ENCODE results near the gene SSBP3.

DNA sequence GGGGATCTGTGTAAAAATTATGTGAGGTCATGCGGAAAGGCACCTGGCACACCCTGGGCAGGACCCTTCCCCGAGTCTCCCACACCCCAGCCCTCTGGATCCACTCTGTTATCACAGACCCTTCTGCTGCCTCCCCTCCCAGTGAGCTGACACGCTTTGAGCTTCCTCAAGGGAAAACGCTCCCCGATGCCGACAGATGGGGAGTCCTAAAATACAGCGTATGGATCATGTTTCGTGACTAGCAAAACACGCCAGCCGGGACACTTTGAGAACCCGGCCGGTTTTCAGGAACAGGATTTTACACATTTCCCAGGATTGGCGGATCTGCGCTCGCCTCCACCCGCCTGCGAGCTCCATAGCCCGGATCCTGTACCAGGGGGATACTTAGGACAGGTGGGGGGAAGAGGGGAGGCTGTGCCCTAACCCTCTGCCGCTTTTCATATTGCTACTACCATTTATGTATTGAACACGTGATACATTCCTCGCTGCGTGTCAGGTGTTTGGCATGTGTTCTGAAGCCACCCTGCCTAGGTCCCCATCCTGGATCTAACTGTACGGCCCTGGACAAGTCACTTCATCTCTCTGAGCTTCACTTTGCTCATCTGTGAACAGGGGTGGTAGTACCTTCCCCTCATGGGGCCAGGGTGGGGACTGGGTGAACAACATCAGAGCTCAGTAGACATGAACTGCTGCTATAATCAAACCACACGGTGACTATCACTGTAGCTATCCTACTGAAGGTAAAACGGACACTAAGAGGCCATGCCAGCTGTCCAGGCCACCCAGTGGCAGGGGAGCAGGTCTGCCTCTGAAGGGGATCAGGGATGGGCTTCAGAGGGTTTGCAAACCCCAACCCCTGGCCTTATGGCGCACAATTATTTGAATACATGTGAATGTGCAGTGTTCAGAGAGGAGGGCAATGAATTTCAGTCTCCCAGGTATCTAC, 63.2 kb downstream of the SSBP3 start:
- TF ChIP-seq, protein P1, sequence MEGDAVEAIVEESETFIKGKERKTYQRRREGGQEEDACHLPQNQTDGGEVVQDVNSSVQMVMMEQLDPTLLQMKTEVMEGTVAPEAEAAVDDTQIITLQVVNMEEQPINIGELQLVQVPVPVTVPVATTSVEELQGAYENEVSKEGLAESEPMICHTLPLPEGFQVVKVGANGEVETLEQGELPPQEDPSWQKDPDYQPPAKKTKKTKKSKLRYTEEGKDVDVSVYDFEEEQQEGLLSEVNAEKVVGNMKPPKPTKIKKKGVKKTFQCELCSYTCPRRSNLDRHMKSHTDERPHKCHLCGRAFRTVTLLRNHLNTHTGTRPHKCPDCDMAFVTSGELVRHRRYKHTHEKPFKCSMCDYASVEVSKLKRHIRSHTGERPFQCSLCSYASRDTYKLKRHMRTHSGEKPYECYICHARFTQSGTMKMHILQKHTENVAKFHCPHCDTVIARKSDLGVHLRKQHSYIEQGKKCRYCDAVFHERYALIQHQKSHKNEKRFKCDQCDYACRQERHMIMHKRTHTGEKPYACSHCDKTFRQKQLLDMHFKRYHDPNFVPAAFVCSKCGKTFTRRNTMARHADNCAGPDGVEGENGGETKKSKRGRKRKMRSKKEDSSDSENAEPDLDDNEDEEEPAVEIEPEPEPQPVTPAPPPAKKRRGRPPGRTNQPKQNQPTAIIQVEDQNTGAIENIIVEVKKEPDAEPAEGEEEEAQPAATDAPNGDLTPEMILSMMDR (conservative IDR thresholded peaks at IDR 0.05; ENCODE audit: low read length) = no peak
- TF ChIP-seq EZH2phosphoT487 (IDR thresholded peaks at IDR 0.05; ENCODE audit: borderline replicate concordance, low read depth, low read length) = no peak
